GM12801 (cell line): Measurements from ENCODE around the gene LCN9.

Experiments used
- TF ChIP-seq, protein P1 (sequence below): IDR thresholded peaks from one replicate; pipeline ENCODE4 v1.5.1; 2011; ENCODE audit warnings: control low read depth; ENCODE audit not compliant: insufficient read length; ENCODE audit errors: extremely low read depth

LCN9 gene

DNA sequence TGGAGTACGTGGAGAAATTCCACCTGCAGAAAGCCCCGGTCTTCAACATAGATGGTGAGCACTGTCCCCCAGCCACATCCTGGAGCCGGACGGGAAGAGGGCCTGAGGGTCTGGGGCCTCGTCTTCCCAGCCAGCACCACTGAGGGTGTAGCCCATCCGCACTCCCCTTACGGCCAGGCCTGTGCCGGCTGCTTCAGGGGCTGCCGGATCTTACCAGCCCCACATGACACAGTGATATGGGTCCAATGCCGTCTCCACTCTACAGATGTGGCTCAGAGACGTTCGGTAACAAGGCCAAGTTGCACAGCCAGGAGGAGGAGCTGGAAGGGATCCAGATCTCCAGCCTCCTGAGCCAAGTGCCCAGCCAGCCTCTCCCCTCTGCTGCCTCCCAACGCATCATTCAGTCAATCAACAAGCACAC is 45.1 kb upstream of the LCN9 start:
- TF ChIP-seq, protein P1, sequence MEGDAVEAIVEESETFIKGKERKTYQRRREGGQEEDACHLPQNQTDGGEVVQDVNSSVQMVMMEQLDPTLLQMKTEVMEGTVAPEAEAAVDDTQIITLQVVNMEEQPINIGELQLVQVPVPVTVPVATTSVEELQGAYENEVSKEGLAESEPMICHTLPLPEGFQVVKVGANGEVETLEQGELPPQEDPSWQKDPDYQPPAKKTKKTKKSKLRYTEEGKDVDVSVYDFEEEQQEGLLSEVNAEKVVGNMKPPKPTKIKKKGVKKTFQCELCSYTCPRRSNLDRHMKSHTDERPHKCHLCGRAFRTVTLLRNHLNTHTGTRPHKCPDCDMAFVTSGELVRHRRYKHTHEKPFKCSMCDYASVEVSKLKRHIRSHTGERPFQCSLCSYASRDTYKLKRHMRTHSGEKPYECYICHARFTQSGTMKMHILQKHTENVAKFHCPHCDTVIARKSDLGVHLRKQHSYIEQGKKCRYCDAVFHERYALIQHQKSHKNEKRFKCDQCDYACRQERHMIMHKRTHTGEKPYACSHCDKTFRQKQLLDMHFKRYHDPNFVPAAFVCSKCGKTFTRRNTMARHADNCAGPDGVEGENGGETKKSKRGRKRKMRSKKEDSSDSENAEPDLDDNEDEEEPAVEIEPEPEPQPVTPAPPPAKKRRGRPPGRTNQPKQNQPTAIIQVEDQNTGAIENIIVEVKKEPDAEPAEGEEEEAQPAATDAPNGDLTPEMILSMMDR: no peak

- TF ChIP-seq, protein P1: no peak
Measured at GRCh38 chr9:135618866-135619598, 44.1 kb upstream of the LCN9 start.

GRCh38 chr9:135619599-135619886 is 43.6 kb upstream of the LCN9 start:
- TF ChIP-seq, protein P1: no peak

DNA sequence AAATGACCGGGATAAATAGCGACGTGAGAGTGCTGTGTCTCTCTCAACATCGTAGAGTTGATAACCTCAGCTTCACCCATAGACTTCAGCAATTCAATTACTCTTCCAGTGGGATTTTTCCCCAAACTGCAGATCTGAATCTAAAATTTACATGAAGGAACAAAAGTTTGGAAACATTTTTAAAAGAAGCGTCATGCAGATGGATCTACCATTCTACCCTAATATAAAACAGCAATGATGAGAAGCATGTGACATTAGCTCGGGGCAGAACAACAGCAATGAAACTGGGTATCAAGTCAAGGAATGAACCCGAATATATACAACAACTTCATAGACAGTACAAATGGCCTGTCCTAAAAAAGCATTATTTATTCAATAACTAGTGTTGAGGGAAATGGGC is 42.6 kb upstream of the LCN9 start:
- TF ChIP-seq, protein P1: no peak

- TF ChIP-seq, protein P1: no peak
Measured at GRCh38 chr9:135622415-135623020, 40.6 kb upstream of the LCN9 start.

GRCh38 chr9:135624282-135624681 is 38.8 kb upstream of the LCN9 start:
- TF ChIP-seq, protein P1: no peak

GRCh38 chr9:135632841-135633240 is 30.3 kb upstream of the LCN9 start:
- TF ChIP-seq, protein P1: no peak

DNA sequence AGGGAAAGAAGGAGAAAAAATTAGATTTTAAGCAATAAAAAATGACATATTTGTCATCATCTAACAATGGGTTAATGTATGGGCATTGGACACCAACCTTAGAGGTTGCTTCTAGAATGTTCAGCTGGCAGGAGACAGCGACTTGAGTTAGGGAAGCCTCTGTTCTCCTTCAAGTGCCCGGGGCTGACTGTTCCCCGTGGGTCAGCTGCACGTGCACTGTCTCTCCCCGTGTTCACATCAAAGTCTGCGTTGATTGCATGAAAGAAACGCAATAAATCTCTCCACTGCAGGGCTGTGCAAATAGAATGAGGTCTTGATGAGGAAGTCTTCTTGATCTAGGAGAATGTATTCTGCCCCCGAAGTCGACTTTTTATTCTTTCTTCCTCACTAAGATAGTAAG is 23.9 kb upstream of the LCN9 start, which contains the start of gene GLT6D1:
TSS of gene GLT6D1 (minus strand) at position 345 of the 400 bp plus-strand sequence. CDS start 353 bp downstream, outside the sequence.
- TF ChIP-seq, protein P1: no peak
